ENCODE data around the gene PCSK4.
"Not testable (repeated sequence)": the region's sequence is repeated elsewhere in the genome, so short reads cannot be mapped to it uniquely, and the experiment has no call there.

Gene PCSK4

DNA sequence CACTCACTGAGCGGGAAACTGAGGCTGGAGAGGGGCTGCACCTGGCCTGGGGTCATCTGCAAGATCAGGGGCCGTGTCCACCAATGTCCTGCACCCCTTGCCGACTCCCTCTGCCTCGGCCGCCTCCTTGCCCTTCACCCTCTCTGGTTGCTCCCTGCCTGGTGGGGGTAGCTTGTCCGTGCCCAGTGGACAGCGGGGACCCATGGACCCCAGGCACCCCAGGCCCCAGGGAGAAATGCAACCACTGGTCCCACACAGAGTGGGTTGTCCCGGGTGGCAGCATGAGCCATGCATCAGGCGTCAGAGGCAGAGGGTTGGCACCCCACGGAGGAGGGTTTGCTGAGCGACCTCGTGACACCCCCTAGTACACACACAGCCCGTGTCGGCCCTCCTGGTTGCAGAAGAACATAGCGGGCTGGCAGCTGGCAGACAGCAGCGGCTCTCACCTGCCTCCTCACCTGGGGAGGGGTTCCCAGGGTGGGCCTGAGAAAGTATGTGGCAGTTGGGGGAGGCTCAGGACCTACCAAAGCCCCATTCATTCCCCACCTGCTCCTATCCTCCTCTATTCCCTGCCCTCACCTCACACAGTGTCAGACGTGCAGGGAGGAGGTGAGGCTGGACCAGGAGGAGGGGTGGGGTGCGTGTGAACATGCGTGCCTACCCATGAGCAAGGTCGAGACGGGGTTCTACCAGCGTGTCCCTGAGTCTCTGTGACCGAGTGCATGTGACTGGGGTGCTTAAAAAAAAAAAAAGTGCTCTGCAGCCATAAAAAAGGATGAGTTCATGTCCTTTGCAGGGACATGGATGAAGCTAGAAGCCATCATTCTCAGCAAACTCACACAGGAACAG is 14.0 kb upstream of the PCSK4 start:
- no peak for DNase-seq

DNA sequence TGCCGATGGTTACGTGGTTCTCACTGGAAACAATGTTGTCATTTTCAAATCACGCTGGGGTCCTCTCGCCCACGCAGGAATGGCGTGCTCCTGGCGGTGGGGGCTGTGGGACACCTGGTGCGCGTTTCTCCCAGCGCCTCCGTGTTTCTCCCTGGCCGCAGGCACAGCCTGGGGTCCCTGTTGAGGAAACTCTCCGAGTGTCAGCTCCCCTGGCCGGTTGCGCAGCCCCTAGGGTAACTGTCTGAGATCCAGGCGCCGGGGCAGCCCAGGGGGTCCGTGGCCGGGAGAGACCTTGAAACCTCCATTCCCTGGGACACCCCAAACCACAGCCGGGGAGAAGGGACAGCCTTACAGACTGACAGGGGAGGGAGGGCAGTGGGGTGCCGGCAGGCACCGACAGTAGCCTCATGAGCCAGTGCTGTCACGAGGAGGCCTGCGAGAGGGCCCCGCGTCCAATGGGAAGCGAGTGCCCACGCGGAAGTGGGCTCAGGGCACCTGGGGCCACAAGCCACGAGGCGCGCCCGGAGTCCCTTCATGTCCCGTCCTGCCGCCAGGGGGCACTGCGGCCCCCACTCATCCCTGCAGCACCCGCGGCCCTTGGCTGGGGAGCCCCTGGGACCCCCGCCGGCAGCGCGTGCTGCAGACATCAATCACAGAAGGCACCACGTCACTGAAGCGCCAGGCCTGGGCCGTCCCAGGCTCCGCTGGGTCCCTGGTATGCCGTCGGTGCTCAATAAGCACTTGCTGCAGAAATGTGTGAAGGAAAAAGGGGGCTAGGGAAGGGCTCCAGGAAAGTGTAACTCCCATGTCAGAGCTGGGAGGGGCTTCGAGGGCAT is 13.2 kb upstream of the PCSK4 start:
- DNase-seq: peak; percentile 66

DNA sequence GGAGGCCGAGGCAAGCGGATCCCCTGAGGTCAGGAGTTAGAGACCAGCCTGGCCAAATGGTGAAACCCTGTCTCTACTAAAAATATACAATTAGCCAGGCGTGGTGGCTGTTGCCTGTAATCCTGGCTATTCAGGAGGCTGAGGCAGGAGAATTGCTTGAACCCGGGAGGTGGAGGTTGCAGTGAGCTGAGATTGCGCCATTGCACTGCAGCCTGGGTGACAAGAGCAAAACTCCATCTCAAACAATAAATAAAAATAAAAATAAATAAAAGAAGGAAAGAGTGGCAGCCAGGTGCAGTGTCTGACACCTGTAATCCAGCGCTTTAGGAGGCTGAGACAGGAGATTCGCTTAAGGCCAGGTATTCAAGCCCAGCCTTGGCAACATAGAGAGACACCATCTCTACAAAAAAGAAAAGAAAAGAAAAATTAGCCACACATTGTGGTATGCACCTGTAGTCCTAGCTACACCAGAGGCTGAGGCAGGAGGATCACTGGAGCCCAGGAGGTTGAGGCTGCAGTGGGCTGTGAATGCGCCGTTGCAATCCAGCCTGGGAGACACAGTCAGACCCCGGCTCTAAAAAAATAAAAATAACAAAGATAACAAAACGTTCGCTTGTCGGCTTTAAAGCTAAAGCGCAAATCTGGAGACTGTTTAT is 12.4 kb upstream of the PCSK4 start:
- no peak for DNase-seq

DNA sequence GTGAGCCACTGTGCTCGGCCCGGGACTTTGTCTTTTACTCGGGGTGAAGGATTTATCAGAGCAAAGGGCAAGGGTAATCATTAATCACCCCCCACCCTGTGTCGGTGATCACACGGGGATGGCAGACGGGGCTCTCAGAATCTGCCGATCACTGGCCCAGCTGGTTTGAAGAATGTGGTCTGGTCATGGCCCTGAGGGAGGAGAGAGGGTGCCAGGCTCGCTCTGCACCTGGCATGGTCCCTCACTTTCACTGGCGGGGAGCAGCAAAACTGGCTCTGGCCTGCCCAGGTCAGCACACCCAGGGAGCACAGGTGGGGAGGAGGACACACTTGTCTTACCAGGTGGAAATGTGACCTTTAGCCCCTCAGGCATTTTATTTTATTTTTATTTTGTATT is 11.0 kb upstream of the PCSK4 start:
- no peak for DNase-seq

DNA sequence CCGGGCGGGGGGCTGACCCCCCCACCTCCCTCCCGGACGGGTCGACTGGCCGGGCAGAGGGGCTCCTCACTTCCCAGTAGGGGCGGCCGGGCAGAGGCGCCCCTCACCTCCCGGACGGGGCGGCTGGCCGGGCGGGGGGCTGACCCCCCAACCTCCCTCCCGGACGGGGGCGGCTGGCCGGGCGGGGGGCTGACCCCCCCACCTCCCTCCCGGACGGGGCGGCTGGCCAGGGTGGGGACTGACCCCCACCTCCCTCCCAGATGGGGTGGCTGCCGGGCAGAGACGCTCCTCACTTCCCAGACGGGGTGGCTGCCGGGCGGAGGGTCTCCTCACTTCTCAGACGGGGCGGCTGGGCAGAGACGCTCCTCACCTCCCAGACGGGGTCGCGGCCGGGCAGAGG is 9.1 kb upstream of the PCSK4 start:
- not testable (repeated sequence) for DNase-seq

DNA sequence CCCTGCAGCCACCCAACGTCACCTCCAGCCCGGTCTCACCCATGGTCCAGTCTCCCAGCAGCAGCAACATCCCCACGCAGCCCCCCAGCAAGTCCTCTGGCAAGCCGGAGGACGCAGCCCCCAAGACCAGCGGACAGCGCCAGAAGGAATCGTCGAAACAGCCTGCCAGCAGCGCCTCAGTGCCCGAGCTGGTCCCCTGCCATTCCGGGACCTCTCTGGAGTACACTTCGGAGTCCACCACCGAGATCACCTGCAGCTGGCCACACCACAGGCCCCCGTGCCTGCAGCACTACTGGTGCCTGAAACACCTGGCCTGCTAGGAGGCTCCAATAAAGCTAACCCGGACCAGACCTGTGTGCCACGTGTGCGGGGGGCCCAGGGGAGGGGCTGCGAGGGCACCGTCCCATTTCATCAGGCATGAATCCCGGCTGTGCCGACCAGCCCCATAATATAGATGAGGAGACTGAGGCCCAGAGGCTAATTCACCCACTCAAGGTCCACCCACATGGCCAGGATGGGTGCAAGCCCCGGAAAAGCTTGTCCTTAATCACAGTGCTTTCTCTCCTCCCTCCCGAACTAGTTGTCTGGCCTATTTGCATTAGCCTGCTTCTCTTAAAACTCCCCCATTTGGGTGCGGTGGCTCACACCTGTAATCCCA is 7.6 kb upstream of the PCSK4 start:
- DNase-seq: no peak

DNA sequence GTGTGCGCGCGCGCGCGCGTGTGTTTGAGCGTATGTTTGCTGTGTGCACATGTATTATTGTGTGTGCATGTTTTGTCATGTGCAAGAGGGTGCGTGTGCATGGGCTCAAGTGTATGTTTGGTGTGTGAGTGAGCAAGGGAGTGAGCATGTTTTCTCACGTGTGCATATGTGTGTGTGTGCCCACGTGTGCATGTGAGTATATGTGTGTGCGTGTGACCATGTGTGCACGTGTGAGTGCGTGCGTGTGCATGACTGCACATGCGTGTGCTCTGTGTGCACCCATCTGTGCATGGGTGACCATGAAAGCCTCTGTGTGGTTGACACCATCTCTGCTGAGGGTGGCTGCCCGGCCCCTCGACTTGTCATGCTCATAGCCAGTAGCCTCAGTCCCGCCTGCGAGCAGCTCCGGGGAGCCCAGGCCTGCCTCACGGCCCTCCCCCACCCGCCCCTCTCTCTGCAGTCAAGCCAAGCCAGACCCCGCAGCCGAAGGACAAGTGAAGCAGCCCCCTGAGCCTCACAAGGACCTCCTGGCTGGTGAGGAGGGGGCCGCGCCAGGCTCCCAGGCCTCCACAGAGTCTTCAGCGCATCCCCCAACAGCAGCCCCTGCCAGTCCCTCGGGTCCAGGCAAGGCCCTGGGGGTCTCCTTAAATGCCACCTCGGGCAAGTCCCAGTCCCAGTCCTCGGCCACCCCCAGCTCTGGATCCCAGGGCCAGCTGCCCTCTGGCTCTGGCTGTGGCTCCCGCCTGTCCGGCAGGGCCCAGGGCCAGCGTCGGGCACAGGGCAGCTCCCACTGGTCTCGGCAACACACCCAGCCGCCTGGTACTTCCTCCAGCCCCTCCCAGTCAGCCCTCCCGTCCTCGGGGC is 6.8 kb upstream of the PCSK4 start:
- DNase-seq: no peak

DNA sequence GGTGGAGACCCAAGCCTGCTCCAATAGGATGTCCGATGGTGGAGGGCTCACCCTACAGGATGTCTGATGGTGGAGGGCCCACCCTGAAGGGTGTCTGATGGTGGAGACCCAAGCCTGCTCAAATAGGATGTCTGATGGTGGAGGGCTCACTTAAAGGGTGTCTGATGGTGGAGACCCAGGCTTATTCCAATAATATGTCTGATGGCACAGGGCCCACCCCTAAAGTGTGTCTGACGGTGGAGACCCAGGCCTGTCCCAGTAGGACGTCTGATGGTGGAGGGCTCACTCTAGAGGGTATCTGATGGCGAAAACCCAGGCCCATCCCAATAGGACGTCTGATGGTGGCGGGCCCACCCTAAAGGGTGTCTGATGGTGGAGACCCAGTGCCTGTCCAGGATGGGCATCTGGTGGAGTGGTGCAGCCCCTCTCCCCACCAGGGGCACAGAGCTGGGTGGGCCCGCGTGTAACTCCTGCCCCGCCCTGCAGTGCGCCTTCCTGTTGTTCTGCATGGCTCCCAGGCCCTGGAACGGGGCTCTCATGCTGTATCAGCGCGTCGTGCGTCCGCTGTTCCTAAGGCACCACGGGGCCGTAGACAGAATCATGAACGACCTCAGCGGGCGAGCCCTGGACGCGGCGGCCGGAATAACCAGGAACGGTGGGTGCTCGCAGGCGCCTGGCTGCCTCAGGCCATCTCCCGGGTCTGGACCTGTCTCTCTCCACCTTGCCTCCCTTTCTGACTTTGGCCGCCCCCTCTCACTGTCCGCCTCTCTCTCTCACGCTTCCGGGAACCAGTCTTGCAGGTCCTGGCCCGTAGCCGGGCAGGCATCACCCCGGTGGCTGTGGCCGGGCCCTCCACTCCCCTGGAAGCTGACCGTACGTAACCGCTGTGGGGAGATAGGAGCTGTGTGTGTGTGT is 5.9 kb upstream of the PCSK4 start:
- no peak for DNase-seq

DNA sequence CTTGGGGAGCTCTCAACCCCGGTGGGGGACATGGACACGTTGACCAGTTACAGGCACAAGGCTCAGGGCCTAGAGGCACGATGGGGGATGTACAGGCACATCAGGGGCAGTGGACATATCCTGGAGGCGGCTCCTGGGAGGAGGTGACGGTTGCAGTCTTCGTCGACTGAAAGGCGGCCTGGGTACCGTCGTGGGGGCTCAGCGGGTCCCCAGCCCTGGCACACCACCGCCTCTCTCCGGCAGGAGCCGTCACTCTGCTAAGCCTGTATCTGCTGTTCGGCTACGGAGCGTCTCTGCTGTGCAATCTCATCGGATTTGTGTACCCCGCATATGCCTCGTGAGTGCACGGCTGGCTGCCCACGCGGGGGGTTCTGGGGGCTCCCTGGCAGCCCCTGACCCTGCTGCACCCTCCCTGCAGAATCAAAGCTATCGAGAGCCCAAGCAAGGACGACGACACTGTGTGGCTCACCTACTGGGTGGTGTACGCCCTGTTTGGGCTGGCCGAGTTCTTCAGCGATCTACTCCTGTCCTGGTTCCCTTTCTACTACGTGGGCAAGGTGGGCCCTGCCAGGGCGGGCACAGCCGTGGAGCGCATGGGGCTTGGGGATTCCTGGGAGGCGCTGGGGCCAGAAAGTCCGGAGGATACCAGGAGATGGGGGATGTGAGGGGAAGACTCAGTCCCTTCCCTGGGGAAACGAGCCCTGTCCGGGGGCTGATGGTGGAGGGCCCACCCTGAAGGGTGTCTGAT is 5.1 kb upstream of the PCSK4 start:
- no peak for DNase-seq

DNA sequence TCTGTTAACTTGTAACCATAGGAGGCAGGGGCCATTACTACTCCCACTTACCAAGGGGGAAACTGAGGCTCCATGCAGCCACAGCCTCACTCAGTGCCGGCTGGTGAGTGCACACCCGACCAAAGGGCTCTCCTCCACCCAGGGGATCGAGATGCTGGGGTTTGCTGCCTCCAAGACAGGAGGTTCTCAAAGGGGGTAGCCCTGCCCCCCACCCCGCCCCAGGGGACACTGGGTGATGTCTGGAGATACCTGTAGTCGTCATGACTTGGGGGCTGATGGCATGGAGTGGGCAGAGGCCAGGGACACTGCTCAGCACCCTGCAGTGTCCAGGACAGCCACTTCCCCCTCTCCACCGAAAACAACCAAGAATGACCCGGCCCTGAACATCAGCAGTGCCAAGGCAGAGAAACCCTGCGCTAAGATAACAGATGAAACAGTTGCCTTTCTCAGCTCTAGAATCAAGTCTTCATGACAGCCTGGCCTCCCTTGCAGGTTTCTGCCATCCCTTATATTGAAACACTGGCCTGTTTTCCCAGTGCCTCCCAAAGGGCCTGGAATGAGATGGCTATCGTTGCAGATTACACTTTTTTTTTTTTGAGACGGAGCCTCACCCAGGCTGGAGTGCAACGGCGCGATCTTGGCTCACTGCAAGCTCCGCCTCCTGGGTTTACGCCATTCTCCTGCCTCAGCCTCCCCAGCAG is 4.1 kb upstream of the PCSK4 start:
- no peak for DNase-seq

DNA sequence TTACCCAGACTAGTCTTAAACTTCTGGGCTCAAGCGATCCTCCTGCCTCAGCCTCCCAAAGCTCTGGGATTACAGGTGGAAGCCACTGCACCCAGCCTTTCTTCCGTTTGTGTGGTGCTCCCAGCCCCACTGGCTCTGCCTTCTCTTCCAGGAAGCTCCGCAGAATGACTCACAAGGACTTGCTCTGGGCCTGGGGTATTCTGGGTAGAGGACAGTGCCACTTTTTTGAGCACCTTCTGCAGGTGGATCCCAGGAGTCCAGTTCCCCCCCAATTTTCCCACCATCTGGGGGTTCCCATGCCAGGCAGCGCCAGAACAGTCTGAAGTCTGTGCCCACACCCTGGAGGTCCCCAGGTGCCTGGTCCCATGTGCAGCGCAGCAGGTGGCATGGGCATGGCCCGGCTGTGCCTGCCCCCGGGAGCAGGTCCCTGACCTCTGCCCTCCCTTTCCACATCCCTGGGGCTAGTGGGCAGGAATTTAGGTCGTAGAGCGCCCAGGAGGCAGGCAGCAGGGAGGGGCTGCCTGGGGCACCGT is 2.4 kb upstream of the PCSK4 start:
- no peak for DNase-seq

DNA sequence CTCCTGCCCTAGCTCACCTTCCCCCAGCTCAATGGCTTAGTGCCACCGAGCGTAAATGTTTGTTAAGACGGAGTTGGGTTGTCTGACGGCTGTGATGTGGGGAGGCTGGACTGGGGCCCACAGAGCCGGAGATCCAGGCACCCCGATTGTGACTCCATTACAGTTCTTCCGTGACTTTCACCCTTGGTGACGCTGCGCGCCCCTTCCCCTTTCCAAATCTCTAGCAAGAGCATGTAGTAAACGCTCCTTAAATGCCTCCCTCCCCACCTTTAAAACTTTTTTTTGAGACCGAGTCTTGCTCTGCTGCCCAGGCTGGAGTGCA is 1.7 kb upstream of the PCSK4 start:
- no peak for DNase-seq

DNA sequence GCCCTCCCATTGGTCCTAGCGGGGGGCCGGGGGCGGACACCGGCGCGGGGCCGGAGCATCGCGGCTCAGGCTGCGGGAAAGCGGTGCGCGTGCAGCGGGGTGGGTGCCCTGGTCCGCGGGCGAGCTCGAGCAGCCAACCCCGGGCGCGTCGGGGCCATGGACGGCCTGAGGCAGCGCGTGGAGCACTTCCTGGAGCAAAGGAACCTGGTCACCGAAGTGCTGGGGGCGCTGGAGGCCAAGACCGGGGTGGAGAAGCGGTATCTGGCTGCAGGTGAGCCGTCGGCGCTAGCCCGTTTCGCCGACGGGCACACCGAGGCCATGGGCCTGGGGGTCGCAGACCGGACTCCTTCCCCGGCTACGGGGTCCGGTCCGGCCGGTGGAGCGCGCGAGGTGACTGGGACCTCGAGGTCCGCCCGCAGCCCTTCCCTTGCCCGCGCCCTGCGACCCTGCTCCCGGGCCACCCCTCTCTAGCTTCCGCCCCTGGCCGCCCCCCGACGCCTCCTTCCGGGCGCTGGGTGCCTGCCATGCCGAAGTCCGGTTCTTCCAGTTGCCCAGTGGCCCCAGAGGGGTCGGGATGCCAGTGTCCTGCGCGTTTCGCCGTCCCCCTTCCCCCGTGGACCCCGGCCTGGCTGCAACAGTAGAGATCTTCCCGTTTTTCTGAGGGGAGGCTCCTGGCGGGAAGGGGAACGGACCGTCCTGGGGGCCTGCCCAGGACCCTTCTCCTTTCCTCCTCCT is 1.1 kb upstream of the PCSK4 start, which contains the start of gene REEP6:
TSS of gene REEP6 (plus strand) at position 68 of the 735 bp plus-strand sequence. CDS start at position 157, 89 bp downstream.
- DNase-seq: no peak

DNA sequence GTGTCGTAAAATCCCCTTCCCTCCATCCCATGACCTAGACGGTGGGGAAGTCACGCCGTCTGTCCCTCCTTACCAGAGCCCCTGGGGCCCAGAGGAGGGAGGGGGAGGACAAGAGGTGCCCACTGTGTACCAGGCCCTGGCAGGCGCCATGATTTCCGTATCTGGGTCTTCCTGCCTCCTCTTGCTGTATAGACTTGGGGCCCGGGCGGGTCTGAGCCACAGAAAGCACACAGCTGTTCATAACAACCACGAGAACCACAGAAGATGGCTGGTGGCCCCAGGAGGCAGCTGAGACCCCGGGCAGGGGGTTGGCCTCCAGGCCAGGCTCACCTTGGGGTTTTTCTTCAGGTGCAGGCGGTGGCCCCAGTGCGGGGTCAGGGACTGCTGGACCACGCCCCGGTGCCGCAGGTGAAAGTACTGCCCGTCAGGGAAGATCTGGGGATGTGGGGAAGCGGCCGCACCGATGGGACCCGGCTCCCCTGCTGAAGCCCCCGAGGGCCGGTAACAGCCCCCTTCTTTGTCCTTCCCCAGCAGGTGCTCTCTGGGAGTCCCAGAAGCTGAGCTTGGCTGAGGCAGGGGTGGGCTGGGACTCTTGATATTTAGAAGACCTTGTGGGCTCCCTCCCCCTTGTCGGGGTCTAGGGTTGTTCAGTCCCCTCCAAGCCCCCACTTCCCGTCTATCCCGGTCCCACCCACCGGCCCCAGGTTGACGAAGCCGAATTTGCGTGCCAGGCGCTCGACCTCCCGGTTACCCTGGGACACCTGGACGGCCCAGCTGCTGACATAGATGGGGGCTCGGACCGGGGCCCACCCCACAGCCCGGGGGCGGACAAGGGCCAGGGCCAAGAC is 463 bp downstream of the PCSK4 start:
- no peak for DNase-seq

DNA sequence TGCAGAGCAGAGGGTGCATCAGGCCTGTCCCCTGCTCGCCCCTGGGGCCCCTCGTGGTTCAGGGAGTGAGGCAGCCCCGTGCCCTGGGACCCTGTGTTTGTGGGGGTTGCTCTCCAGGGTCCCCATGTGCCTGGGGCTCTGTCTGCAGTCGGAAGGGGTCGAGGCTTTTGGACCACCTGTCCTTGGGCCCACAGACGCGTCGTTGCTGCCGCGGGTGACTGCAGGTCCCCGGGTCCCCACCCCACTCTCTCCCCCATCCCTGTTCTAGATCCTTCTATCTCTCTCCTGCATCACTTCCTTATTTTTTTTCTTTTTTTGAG is 1.9 kb downstream of the PCSK4 start:
- no peak for DNase-seq

DNA sequence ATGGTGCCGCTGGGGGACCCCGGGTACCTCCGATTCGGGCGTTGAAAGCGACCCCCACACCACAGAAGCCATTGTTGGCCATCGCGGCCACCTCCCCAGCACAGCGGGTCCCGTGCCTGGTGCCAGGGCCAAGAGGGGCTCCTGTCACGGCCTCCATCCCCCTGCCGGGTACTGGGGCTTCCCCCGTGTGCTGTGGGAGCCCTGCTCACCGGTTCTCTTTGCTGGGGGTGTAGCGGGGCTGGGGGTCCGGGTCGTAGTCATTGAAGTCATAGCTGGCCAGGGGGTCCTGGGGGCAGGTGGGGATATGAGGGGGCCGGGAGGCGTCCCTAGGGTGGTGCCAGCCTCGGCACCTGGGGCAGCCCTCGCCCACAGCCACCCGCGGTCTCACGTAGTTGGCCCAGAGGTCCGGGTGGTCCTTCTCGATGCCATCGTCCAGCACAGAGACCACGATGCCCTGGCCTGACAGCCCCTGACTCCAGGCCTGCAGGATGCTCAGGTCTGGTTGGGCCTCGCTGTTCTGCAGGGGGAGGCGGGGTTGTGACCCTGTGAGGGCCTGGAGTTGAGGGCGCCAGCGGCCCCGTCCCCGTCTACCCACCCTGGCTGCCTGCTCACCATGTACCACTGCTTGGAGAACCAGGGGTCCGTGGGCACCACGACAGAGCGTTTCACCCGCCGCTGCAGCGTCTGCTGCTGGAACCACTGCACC is 2.4 kb downstream of the PCSK4 start:
- DNase-seq: no peak
